Fibroblast of the aortic adventitia (primary cell): ENCODE results near the gene FOXA2. TPM values are rescaled to one million over a fixed set of nuclear protein-coding genes. Genes with fewer than 3 reads are reported as not detected.

ENCODE experiments used
- DNase-seq: peaks from one replicate; pipeline ENCODE4 v3.0.0-alpha.2; 2010; ENCODE audit warnings: low read depth
- H3K4me3 ChIP-seq: 2 replicates; pipeline ENCODE4 v1.5.1; 2011; ENCODE audit warnings: low read depth, mild to moderate bottlenecking, control low read depth, low read length, moderate library complexity
- CTCF ChIP-seq: IDR thresholded peaks from 2 replicates; pipeline ENCODE4 v1.5.1; 2011; ENCODE audit warnings: mild to moderate bottlenecking, low read length, control low read depth, inconsistent platforms; ENCODE audit not compliant: insufficient read depth
- total RNA-seq: library from RNA; depleted of rRNA; stranded (reverse); fragments of >200 nt; gene quantifications from 2 replicates; pipeline ENCODE4 v1.2.3, GENCODE V29; 2012; ENCODE audit warnings: low replicate concordance

Gene FOXA2
- total RNA-seq, 1 donor: not detected

DNA sequence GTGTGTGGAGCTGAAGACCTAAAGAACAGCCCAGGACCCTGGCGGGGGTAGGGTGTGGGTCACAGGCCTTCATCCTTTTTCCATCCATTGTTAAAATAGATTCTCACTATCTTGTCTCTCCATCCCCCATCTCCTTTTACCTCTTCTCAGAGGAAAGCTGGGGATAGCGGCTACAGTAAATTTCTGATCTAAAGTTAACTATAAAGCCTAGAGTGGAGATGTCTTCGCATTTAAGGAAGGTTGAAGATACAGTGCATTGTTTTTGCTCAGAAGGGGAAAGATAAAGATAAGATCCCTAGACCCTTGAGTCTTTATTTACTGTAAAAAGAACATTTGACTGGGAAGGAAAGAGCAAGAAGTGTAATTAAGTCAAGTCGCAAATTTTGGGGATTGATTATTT lies 8.6 kb downstream of the FOXA2 start:
- DNase-seq: no peak
- TF ChIP-seq CTCF: no peak
- no peak overlapping the region for H3K4me3 ChIP-seq

DNA sequence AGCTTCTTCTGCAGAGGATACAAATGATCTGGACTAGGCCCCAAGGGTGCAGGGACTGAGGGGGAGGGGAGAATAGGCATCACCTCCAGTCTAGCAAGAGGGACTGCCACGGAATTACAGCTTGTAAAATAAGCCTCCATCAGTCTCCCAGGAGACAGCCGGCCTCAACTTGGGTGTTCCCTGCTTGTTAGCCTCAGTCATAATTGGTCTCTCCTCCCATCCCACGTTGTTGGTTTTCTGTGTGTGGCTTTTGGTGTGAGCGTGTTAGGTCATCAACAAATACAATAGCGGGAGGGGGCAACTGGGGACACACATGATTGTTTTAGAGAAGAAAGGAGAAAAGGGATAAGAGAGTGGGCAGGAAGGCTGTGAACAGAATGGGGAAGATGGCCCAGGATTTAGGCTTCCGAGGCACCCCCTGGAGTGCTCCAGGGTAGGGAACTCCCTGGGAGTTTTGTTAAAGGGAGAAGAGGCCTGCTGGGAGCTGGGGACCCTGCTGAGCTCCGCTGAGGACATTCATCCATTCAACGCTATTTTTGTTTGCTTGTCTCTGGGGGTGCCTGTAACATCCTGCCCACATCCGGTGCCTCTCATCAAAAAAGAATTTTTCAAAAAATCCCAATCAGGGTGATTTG lies 9.2 kb downstream of the FOXA2 start:
- no peak for TF ChIP-seq CTCF
- no peak overlapping the region for H3K4me3 ChIP-seq
- DNase-seq: no peak

DNA sequence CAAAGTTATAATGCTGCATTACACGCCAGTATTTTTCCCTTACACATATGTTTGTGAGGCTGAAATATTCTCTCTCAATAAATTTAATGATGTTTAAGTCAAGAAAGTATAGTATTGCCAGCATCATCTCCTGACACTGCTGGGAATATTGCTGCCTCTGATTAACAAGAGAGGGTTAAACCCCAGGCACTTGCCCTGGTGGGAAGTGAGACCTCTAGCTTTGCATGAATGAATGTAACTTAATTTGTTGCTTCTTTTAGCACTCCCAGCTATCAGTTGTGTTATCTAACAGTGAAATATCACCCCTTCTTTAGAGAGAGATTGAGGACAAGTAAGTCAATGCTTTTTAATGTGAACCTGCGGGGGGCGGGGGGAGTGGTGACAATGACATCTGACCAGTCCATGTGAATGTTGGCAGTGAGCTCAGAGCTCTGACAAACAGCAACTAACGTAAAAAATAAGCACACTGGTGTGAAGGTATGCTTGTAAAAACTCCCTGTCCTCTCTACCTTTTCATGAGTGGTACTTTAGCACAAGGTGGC lies 9.8 kb downstream of the FOXA2 start:
- H3K4me3 ChIP-seq: no peak overlapping the region
- TF ChIP-seq CTCF: no peak
- DNase-seq: no peak

GRCh38 chr20:22572491-22572890 lies 11.9 kb downstream of the FOXA2 start:
- DNase-seq: no peak
- H3K4me3 ChIP-seq: no peak overlapping the region
- TF ChIP-seq CTCF: no peak

GRCh38 chr20:22572023-22572422 lies 12.3 kb downstream of the FOXA2 start:
- TF ChIP-seq CTCF: no peak
- no peak for DNase-seq
- H3K4me3 ChIP-seq: no peak overlapping the region

GRCh38 chr20:22569353-22569752 lies 15.0 kb downstream of the FOXA2 start:
- no peak overlapping the region for H3K4me3 ChIP-seq
- no peak for DNase-seq
- TF ChIP-seq CTCF: no peak

DNA sequence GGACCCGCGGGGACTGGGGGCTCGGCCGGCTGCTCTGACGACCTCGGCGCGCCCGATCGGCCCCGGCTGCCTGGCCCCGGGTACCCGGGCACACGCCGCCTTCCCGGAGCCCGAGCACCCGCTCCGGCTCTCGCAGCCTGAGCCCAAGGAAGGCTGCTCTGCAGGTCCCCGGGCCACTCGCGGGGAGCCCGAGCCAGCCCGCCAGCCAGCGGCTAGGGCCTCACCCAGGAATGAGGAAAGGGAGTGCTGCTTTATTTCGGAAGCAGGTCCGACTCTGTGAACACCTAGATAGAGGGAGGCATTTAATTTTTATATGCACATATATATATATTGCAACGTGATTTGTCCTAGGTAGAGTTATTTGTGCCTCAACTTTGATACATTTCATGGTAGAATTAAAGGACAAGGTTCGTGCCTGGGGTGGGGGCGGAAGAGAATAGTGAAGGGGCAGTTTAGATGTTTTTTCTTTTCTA lies 15.5 kb downstream of the FOXA2 start:
- TF ChIP-seq CTCF: no peak
- H3K4me3 ChIP-seq: no peak overlapping the region
- DNase-seq: no peak
